GM06990 (cell line): Measurements from ENCODE around the gene GFOD1.

ENCODE experiments used
- DNase-seq: peaks from one replicate; pipeline ENCODE4 v3.0.0-alpha.2; 2011; ENCODE audit not compliant: insufficient read length; ENCODE audit errors: extremely low read depth
- H3K27me3 ChIP-seq: replicated peaks from 2 replicates; pipeline ENCODE4 v1.6.0; 2011; ENCODE audit warnings: low read length; ENCODE audit not compliant: control insufficient read depth, insufficient read depth
- H3K36me3 ChIP-seq: 2 replicates; pipeline ENCODE4 v1.5.1; 2011; ENCODE audit warnings: low read length; ENCODE audit not compliant: control insufficient read depth, insufficient read depth
- H3K4me3 ChIP-seq: replicated peaks from 2 replicates; pipeline ENCODE4 v1.5.1; 2011; ENCODE audit warnings: low read depth, mild to moderate bottlenecking, control low read depth, low read length
- CTCF ChIP-seq: IDR thresholded peaks from 2 replicates; pipeline ENCODE4 v1.5.1; 2011; ENCODE audit warnings: low read length, control low read depth, mild to moderate bottlenecking, inconsistent platforms; ENCODE audit not compliant: insufficient read depth, poor library complexity, severe bottlenecking

GFOD1 gene

DNA sequence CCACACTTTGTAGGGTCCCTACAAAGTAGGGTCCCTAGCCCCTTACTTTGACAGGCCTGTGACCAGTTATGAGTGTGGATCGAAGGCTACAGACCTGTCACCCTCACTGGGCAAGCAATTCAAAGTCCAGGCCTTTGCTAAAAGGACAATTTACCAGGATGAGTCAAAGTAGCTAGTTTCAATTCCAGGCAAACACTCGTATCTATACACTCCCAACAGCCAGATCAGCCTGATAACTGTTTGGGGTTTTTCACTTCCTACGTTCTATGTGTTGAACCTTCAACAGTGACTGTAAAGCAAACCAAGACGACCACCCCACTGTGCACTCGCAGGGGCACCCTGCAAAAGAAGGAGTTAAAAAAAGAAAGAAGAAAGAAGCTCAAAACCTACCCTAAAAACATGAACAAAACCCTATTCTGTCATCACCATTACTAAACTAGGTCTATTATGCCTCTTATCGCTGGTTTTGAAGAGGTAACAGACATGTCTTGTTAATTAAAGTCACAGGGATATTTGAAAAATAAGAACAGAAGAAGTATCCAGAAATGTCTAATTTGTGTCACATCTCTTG, 3.2 kb downstream of the GFOD1 start:
- no peak for DNase-seq
- no peaks in the 10 kb centered on the region for H3K27me3 ChIP-seq
- TF ChIP-seq CTCF: no peak
- peak overlapping the region; percentile 93 for H3K4me3 ChIP-seq
- H3K36me3 ChIP-seq: peaks cover 5% of the 10 kb centered on the region

GRCh38 chr6:13480631-13481501, 6.5 kb downstream of the GFOD1 start:
- H3K36me3 ChIP-seq: peaks cover 10% of the 10 kb centered on the region
- no peak for TF ChIP-seq CTCF
- DNase-seq: no peak
- H3K27me3 ChIP-seq: no peaks in the 10 kb centered on the region
- H3K4me3 ChIP-seq: no peak overlapping the region

DNA sequence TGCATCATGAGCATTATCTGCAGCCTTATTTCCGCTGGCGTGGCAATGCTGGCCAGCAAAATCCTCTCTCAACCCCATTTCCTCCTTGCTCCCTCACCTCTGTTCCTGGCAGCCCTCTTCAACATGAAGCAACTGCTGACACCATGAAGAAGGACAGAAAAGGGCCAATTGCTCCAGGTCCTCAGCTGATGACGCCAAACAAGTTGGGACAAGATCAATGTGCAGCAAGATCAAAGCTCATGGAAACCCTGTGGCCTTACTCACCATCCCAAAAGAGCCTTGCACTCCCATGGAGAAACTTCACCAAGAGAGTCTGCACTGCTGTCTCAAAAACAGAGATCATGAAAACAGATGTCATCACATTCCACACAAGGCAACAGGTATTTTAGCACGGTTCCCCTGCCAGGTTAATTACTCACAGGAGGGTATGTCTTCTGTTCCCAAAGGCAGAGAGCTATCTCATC, 7.4 kb downstream of the GFOD1 start:
- Histone ChIP-seq H3K27me3 (no peaks in the 10 kb centered on the region), H3K4me3 (no peak overlapping the region), H3K36me3 (peaks cover 10% of the 10 kb centered on the region)
- TF ChIP-seq CTCF: no peak
- DNase-seq: no peak

GRCh38 chr6:13479206-13479800, 8.1 kb downstream of the GFOD1 start:
- TF ChIP-seq CTCF: no peak
- DNase-seq: no peak
- Histone ChIP-seq H3K36me3 (peaks cover 10% of the 10 kb centered on the region), H3K4me3 (no peak overlapping the region), H3K27me3 (no peaks in the 10 kb centered on the region)

DNA sequence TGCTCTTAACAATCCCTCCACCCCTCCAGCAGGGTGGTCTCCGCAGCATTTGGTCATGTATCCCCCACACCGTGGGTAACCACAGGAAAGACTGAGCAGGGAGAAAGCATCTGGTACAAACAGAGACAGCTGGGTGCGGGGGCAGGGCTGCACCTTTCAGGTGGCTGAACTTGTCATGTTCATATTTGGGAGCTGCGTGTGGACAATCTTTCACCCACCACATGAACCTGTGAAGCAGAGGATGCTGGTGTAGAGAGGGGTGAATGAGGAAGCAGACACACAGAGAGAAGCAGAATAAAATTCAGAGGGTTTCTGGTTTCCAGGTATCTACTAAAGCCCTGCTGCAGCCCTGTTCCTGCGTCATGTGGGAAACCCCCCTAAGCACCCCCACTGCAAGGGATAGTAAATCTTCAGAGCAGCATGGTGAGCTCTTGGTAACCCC, 8.9 kb downstream of the GFOD1 start:
- H3K27me3 ChIP-seq: no peaks in the 10 kb centered on the region
- DNase-seq: peak; percentile 41
- no peak for TF ChIP-seq CTCF
- peaks cover 10% of the 10 kb centered on the region for H3K36me3 ChIP-seq
- H3K4me3 ChIP-seq: no peak overlapping the region
